GM23338 (cell line): ENCODE measurements around the gene MTRF1. TPM values are rescaled to one million over a fixed set of nuclear protein-coding genes. Genes with fewer than 3 reads are reported as not detected.

ENCODE experiments used
- ATAC-seq: fragments of 200-7000 bp; cut with Tn5 transposase; 3 replicates; pipeline ENCODE4 v1.9.1; 2020
- DNase-seq: peaks from one replicate; pipeline ENCODE4 v3.0.0-alpha.2; 2015; ENCODE audit warnings: low spot score
- H2AFZ ChIP-seq: fragments of 200-600 bp; sonication (generic); 2 replicates; pipeline ENCODE4 v1.8.0; 2016; ENCODE audit warnings: antibody characterized with exemption, mild to moderate bottlenecking, moderate library complexity
- H3F3A ChIP-seq: fragments of 200-600 bp; sonication (generic); replicated peaks from 2 replicates; pipeline ENCODE4 v1.8.0; 2017; ENCODE audit warnings: antibody characterized with exemption, mixed run types, low read depth
- H3K27ac ChIP-seq: fragments of 200-600 bp; sonication (generic); 2 replicates; pipeline ENCODE4 v1.6.1; 2016; ENCODE audit warnings: low read depth
- H3K27me3 ChIP-seq: fragments of 200-600 bp; sonication (generic); 2 replicates; pipeline ENCODE4 v1.8.0; 2016; ENCODE audit warnings: mild to moderate bottlenecking, mixed run types, moderate library complexity; ENCODE audit not compliant: insufficient read depth
- H3K36me3 ChIP-seq: fragments of 200-600 bp; sonication (generic); 2 replicates; pipeline ENCODE4 v1.8.0; 2016; ENCODE audit warnings: mild to moderate bottlenecking; ENCODE audit not compliant: insufficient read depth
- H3K4me1 ChIP-seq: fragments of 200-600 bp; sonication (generic); 2 replicates; pipeline ENCODE4 v1.8.0; 2016; ENCODE audit warnings: mild to moderate bottlenecking, moderate library complexity; ENCODE audit not compliant: insufficient read depth
- H3K4me2 ChIP-seq: fragments of 200-600 bp; sonication (generic); 2 replicates; pipeline ENCODE4 v1.7.1; 2017; ENCODE audit warnings: mixed run types
- H3K4me3 ChIP-seq: fragments of 200-600 bp; sonication (generic); 2 replicates; pipeline ENCODE4 v1.6.1; 2016; ENCODE audit warnings: mixed run types
- H3K79me2 ChIP-seq: fragments of 200-600 bp; sonication (generic); replicated peaks from 2 replicates; pipeline ENCODE4 v1.8.0; 2017; ENCODE audit warnings: mild to moderate bottlenecking; ENCODE audit not compliant: insufficient read depth
- H3K9me2 ChIP-seq: fragments of 200-600 bp; sonication (generic); 2 replicates; pipeline ENCODE4 v1.8.0; 2017; ENCODE audit not compliant: insufficient read depth
- H4K20me1 ChIP-seq: fragments of 200-600 bp; sonication (generic); replicated peaks from 2 replicates; pipeline ENCODE4 v1.8.0; 2017; ENCODE audit warnings: mild to moderate bottlenecking; ENCODE audit not compliant: insufficient read depth
- H3K27ac Mint-ChIP-seq: 2 replicates; pipeline ENCODE4 v1.8.0; 2020; ENCODE audit warnings: inconsistent platforms, mild to moderate bottlenecking, moderate library complexity, mixed read lengths
- H3K27me3 Mint-ChIP-seq: 3 replicates; pipeline ENCODE4 v1.8.0; 2022; ENCODE audit warnings: low read depth, mild to moderate bottlenecking, moderate library complexity, mixed read lengths, inconsistent platforms; ENCODE audit not compliant: insufficient read depth, poor library complexity
- H3K36me3 Mint-ChIP-seq: 3 replicates; pipeline ENCODE4 v1.8.0; 2021; ENCODE audit warnings: low read depth, mild to moderate bottlenecking, inconsistent platforms, moderate library complexity, mixed read lengths
- H3K4me1 Mint-ChIP-seq: 3 replicates; pipeline ENCODE4 v1.8.0; 2020; ENCODE audit warnings: mild to moderate bottlenecking, inconsistent platforms, mixed read lengths
- H3K4me3 Mint-ChIP-seq: 3 replicates; pipeline ENCODE4 v1.8.0; 2021; ENCODE audit warnings: moderate library complexity, mild to moderate bottlenecking, inconsistent platforms, mixed read lengths
- H3K9me3 Mint-ChIP-seq: 3 replicates; pipeline ENCODE4 v1.8.0; 2020; ENCODE audit warnings: moderate library complexity, mild to moderate bottlenecking, inconsistent platforms, mixed read lengths
- EZH2 ChIP-seq: fragments of 200-600 bp; sonication (generic); IDR thresholded peaks from one replicate; pipeline ENCODE4 v1.8.0; 2017; ENCODE audit warnings: antibody characterized with exemption, mild to moderate bottlenecking, low read depth; ENCODE audit not compliant: unreplicated experiment
- JUNB ChIP-seq: IDR thresholded peaks from one replicate; pipeline ENCODE4 v1.6.1; 2016; ENCODE audit warnings: antibody characterized with exemption; ENCODE audit not compliant: unreplicated experiment
- NANOG ChIP-seq: IDR thresholded peaks from 2 replicates; pipeline ENCODE4 v1.6.1; 2016; ENCODE audit warnings: antibody characterized with exemption, borderline replicate concordance
- POLR2AphosphoS5 ChIP-seq: IDR thresholded peaks from 2 replicates; pipeline ENCODE4 v1.6.1; 2016; ENCODE audit warnings: antibody characterized with exemption, low read depth
- STAT1 ChIP-seq: IDR thresholded peaks from one replicate; pipeline ENCODE4 v1.6.1; 2016; ENCODE audit warnings: antibody characterized with exemption; ENCODE audit not compliant: unreplicated experiment
- ZNF114 ChIP-seq: fragments of 250-450 bp; sonication (Bioruptor Pico); IDR thresholded peaks from 2 replicates; pipeline ENCODE4 v1.5.0; 2020; ENCODE audit warnings: mild to moderate bottlenecking, moderate library complexity
- ZNF331 ChIP-seq: fragments of 250-450 bp; sonication (Bioruptor Pico); IDR thresholded peaks from 2 replicates; pipeline ENCODE4 v1.5.0; 2020; ENCODE audit warnings: low read depth, mild to moderate bottlenecking, moderate library complexity
- polyA plus RNA-seq: library from polyadenylated mRNA; unstranded; fragments of >200 nt; fragmentation: Nextera tagmentation; extraction: Ambion mirVana; gene quantifications from 2 replicates; pipeline ENCODE4 v1.2.1, GENCODE V29; 2016
- total RNA-seq: library from RNA; depleted of rRNA; stranded (reverse); fragments of >200 nt; shearing (Covaris generic); gene quantifications from 2 replicates; pipeline ENCODE4 v1.2.3, GENCODE V29; 2014
- TF ChIP-seq, protein P1 (sequence below): IDR thresholded peaks from 2 replicates; pipeline ENCODE4 v1.6.1; 2016; ENCODE audit warnings: antibody characterized with exemption
- TF ChIP-seq, protein P2 (sequence below), 2 experiments: fragments of 200-600 bp in 1 of 2; sonication (generic) in 1 of 2; conservative IDR thresholded peaks; 2 replicates each; pipeline versions ENCODE4 v1.5.1 to v1.6.1; 2016 to 2017; ENCODE audit warnings: antibody characterized with exemption in 2 of 2, low read depth in 2 of 2, mild to moderate bottlenecking in 2 of 2, moderate library complexity in 1 of 2
- TF ChIP-seq, protein P3 (sequence below): fragments of 250-450 bp; sonication (Bioruptor Pico); IDR thresholded peaks from 2 replicates; pipeline ENCODE4 v1.5.0; 2020; ENCODE audit warnings: mild to moderate bottlenecking, moderate library complexity
- TF ChIP-seq, protein P4 (sequence below): IDR thresholded peaks from one replicate; pipeline ENCODE4 v1.6.1; 2018; ENCODE audit warnings: antibody characterized with exemption; ENCODE audit not compliant: unreplicated experiment

The MTRF1 gene
- total and polyA plus RNA-seq, 2 experiments from 2014 or later: 18.4 to 22.6 TPM

DNA sequence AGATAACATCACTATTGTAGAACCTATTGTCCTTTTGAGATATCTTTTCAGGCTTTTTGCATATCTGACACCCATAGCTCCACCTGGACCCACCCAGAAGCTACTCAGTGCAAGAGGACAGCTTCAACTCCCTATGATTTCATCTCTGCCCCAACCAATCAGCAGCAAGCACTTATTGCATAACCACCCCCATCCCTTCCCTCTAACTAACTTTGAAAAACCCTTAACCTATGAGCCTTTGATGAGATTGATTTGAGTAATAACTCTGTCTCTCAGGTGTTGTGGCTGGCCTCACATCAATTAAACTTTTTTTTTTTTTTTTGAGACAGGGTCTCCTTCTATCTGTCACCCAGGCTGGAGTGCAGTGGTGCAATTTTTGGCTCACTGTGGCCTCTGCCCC is 13.4 kb upstream of the MTRF1 start (continued):
- TF ChIP-seq, protein P1, sequence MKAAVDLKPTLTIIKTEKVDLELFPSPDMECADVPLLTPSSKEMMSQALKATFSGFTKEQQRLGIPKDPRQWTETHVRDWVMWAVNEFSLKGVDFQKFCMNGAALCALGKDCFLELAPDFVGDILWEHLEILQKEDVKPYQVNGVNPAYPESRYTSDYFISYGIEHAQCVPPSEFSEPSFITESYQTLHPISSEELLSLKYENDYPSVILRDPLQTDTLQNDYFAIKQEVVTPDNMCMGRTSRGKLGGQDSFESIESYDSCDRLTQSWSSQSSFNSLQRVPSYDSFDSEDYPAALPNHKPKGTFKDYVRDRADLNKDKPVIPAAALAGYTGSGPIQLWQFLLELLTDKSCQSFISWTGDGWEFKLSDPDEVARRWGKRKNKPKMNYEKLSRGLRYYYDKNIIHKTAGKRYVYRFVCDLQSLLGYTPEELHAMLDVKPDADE: no peak
- TF ChIP-seq ZNF331 (CRISPR knock-in tag): no peak
- TF ChIP-seq POLR2AphosphoS5: no peak

DNA sequence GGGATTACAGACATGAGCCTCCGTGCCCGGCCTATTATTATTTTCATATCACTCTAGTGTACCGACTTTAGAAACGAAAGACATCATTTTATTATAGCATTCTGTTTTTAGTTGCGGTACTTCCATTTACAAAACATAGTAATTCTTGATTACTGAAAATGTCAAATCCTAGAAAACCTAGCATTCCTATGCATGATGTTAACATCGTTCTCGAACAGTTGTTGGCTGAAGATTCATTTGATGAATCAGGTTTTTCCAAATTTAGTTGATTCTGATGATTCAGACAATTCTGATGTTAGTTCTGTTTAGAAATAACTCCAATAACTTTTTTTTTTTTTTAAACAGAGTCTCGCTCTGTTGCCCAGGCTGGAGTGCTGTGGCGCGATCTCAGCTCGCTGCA is 11.5 kb upstream of the MTRF1 start:
- no peak overlapping the region for H3K27ac Mint-ChIP-seq
- Histone ChIP-seq H3K79me2 (no peaks in the 10 kb centered on the region), H3K36me3 (no peaks in the 10 kb centered on the region; the same call in 1 of the 2 replicates), H3K27ac (no peak overlapping the region), H2AFZ (no peak overlapping the region), H4K20me1 (no peaks in the 10 kb centered on the region), H3K27me3 (no peaks in the 10 kb centered on the region), H3K4me1 (peaks cover 36% of the 10 kb centered on the region), H3K4me3 (no peak overlapping the region), H3K4me2 (no peak overlapping the region), H3F3A (no peaks in the 10 kb centered on the region), H3K9me2 (peaks cover 13% of the 10 kb centered on the region; the same call in 1 of the 2 replicates)
- H3K9me3 Mint-ChIP-seq: peaks cover 15% of the 10 kb centered on the region
- H3K4me3 Mint-ChIP-seq: no peak overlapping the region
- ATAC-seq (no peak), DNase-seq (no peak)
- peaks cover 3% of the 10 kb centered on the region; the same call in 1 of the 3 replicates for H3K36me3 Mint-ChIP-seq
- peaks cover 1% of the 10 kb centered on the region for H3K27me3 Mint-ChIP-seq
- H3K4me1 Mint-ChIP-seq: peaks cover 31% of the 10 kb centered on the region
- TF ChIP-seq, protein P2, sequence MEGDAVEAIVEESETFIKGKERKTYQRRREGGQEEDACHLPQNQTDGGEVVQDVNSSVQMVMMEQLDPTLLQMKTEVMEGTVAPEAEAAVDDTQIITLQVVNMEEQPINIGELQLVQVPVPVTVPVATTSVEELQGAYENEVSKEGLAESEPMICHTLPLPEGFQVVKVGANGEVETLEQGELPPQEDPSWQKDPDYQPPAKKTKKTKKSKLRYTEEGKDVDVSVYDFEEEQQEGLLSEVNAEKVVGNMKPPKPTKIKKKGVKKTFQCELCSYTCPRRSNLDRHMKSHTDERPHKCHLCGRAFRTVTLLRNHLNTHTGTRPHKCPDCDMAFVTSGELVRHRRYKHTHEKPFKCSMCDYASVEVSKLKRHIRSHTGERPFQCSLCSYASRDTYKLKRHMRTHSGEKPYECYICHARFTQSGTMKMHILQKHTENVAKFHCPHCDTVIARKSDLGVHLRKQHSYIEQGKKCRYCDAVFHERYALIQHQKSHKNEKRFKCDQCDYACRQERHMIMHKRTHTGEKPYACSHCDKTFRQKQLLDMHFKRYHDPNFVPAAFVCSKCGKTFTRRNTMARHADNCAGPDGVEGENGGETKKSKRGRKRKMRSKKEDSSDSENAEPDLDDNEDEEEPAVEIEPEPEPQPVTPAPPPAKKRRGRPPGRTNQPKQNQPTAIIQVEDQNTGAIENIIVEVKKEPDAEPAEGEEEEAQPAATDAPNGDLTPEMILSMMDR (conservative IDR thresholded peaks at IDR 0.05; ENCODE audit: low read depth in 2 of 2): no peak
- TF ChIP-seq NANOG (no peak), POLR2AphosphoS5 (no peak), EZH2 (no peak), JUNB (no peak), STAT1 (no peak), ZNF114 (no peak), ZNF331 (CRISPR knock-in tag) (no peak)
- TF ChIP-seq, protein P1: no peak
- TF ChIP-seq, protein P3, sequence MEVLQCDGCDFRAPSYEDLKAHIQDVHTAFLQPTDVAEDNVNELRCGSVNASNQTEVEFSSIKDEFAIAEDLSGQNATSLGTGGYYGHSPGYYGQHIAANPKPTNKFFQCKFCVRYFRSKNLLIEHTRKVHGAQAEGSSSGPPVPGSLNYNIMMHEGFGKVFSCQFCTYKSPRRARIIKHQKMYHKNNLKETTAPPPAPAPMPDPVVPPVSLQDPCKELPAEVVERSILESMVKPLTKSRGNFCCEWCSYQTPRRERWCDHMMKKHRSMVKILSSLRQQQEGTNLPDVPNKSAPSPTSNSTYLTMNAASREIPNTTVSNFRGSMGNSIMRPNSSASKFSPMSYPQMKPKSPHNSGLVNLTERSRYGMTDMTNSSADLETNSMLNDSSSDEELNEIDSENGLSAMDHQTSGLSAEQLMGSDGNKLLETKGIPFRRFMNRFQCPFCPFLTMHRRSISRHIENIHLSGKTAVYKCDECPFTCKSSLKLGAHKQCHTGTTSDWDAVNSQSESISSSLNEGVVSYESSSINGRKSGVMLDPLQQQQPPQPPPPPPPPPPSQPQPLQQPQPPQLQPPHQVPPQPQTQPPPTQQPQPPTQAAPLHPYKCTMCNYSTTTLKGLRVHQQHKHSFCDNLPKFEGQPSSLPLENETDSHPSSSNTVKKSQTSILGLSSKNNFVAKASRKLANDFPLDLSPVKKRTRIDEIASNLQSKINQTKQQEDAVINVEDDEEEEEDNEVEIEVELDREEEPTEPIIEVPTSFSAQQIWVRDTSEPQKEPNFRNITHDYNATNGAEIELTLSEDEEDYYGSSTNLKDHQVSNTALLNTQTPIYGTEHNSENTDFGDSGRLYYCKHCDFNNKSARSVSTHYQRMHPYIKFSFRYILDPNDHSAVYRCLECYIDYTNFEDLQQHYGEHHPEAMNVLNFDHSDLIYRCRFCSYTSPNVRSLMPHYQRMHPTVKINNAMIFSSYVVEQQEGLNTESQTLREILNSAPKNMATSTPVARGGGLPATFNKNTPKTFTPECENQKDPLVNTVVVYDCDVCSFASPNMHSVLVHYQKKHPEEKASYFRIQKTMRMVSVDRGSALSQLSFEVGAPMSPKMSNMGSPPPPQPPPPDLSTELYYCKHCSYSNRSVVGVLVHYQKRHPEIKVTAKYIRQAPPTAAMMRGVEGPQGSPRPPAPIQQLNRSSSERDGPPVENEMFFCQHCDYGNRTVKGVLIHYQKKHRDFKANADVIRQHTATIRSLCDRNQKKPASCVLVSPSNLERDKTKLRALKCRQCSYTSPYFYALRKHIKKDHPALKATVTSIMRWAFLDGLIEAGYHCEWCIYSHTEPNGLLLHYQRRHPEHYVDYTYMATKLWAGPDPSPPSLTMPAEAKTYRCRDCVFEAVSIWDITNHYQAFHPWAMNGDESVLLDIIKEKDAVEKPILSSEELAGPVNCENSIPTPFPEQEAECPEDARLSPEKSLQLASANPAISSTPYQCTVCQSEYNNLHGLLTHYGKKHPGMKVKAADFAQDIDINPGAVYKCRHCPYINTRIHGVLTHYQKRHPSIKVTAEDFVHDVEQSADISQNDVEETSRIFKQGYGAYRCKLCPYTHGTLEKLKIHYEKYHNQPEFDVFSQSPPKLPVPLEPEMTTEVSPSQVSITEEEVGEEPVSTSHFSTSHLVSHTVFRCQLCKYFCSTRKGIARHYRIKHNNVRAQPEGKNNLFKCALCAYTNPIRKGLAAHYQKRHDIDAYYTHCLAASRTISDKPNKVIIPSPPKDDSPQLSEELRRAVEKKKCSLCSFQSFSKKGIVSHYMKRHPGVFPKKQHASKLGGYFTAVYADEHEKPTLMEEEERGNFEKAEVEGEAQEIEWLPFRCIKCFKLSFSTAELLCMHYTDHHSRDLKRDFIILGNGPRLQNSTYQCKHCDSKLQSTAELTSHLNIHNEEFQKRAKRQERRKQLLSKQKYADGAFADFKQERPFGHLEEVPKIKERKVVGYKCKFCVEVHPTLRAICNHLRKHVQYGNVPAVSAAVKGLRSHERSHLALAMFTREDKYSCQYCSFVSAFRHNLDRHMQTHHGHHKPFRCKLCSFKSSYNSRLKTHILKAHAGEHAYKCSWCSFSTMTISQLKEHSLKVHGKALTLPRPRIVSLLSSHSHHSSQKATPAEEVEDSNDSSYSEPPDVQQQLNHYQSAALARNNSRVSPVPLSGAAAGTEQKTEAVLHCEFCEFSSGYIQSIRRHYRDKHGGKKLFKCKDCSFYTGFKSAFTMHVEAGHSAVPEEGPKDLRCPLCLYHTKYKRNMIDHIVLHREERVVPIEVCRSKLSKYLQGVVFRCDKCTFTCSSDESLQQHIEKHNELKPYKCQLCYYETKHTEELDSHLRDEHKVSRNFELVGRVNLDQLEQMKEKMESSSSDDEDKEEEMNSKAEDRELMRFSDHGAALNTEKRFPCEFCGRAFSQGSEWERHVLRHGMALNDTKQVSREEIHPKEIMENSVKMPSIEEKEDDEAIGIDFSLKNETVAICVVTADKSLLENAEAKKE: no peak
- TF ChIP-seq, protein P4, sequence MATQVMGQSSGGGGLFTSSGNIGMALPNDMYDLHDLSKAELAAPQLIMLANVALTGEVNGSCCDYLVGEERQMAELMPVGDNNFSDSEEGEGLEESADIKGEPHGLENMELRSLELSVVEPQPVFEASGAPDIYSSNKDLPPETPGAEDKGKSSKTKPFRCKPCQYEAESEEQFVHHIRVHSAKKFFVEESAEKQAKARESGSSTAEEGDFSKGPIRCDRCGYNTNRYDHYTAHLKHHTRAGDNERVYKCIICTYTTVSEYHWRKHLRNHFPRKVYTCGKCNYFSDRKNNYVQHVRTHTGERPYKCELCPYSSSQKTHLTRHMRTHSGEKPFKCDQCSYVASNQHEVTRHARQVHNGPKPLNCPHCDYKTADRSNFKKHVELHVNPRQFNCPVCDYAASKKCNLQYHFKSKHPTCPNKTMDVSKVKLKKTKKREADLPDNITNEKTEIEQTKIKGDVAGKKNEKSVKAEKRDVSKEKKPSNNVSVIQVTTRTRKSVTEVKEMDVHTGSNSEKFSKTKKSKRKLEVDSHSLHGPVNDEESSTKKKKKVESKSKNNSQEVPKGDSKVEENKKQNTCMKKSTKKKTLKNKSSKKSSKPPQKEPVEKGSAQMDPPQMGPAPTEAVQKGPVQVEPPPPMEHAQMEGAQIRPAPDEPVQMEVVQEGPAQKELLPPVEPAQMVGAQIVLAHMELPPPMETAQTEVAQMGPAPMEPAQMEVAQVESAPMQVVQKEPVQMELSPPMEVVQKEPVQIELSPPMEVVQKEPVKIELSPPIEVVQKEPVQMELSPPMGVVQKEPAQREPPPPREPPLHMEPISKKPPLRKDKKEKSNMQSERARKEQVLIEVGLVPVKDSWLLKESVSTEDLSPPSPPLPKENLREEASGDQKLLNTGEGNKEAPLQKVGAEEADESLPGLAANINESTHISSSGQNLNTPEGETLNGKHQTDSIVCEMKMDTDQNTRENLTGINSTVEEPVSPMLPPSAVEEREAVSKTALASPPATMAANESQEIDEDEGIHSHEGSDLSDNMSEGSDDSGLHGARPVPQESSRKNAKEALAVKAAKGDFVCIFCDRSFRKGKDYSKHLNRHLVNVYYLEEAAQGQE: no peak
